Psoas muscle (tissue), 8 donors: Measurements from ENCODE around the gene TNFRSF1B. TPM values are rescaled to one million over a fixed set of nuclear protein-coding genes. Genes with fewer than 3 reads are reported as not detected.

Experiments
- ATAC-seq, 4 donors: fragments of 200-7000 bp; cut with Tn5 transposase; one replicate each; pipeline ENCODE4 v1.9.1; 2020; ENCODE audit warnings: moderate library complexity in 3 of 4, mild to moderate bottlenecking in 2 of 4
- DNase-seq, 2 donors: peaks; one replicate each; pipeline ENCODE4 v3.0.0-alpha.2; 2020
- H3K27ac ChIP-seq: fragments of 200-600 bp; one replicate; pipeline ENCODE4 v1.8.0; 2022
- H3K27me3 ChIP-seq, 3 donors: fragments of 200-600 bp in 1 of 3; one replicate each; pipeline versions ENCODE4 v1.6.1 to v1.8.0; 2013 to 2022; ENCODE audit warnings: low read length in 2 of 3, mild to moderate bottlenecking in 2 of 3, moderate library complexity in 1 of 3; ENCODE audit not compliant: insufficient read depth in 3 of 3
- H3K36me3 ChIP-seq, 2 donors: fragments of 200-600 bp in 1 of 2; one replicate each; pipeline versions ENCODE4 v1.6.1 to v1.8.0; 2013 to 2022; ENCODE audit warnings: low read depth in 1 of 2, mild to moderate bottlenecking in 1 of 2, moderate library complexity in 1 of 2; ENCODE audit not compliant: insufficient read depth in 1 of 2
- H3K4me1 ChIP-seq: fragments of 200-600 bp; one replicate; pipeline ENCODE4 v1.8.0; 2022
- H3K4me3 ChIP-seq: fragments of 200-600 bp; one replicate; pipeline ENCODE4 v1.8.0; 2022; ENCODE audit warnings: mild to moderate bottlenecking
- H3K9me3 ChIP-seq: fragments of 200-600 bp; one replicate; pipeline ENCODE4 v1.8.0; 2022
- CTCF ChIP-seq: fragments of 200-600 bp; IDR thresholded peaks from one replicate; pipeline ENCODE4 v1.8.0; 2022; ENCODE audit warnings: antibody characterized with exemption
- WGBS, 3 donors: extraction: QIAGEN DNeasy Blood & Tissue Kit; methylation state at CpG; one replicate each; pipeline versions ENCODE4 v1.1.6 to v1.1.7; 2013; 5-methylcytosine and 5-hydroxymethylcytosine counted together
- intact Hi-C, 2 donors: fragments of 100-400 bp; cut with DNase I; formaldehyde crosslinking; loops; one replicate each; pipeline versions ENCODE4 v1.11.0 to v1.14.2; 2022
- polyA plus RNA-seq, 3 donors: library from polyadenylated mRNA; stranded (reverse); fragments of 200-250 nt; gene quantifications; one replicate each; pipeline ENCODE4 v1.2.3, GENCODE V29; 2013
- total RNA-seq, 4 donors: library from RNA; stranded (reverse); fragmentation: NEBNext Ultra II Directional in 2 of 4; extraction: Animal tissue kit (Norgen Biotek cat#: 25700) in 2 of 4; gene quantifications; one replicate each; pipeline versions ENCODE4 v1.2.1 to v1.2.4, GENCODE V29; 2021 to 2023
- donor health status: healthy with polysubstance abuse.
- donor health status: DM: no; HTN: no; CAD: no; lungs with moderate emphysema.
- donor health status: Bipolar disorder and iron deficiency.
- donor health status: healthy.
- donor health status: DM: yes; HTN: yes; CAD: no.
- donor health status: DM: no; HTN: no; CAD: no.
- donor health status: DM: no; HTN: no; CAD: no.
- donor health status: DM: yes; HTN: yes; CAD: no.

The TNFRSF1B gene
- total and polyA plus RNA-seq, 7 donors: 5.1 to 12.8 (median 7.6) TPM

GRCh38 chr1:12173041-12173509, 6.3 kb downstream of the TNFRSF1B start:
- peak overlapping the region; percentile 41 for H3K27ac ChIP-seq
- H3K36me3 ChIP-seq: no peaks in the 10 kb centered on the region
- H3K4me3 ChIP-seq: no peak overlapping the region
- no peaks in the 10 kb centered on the region for H3K9me3 ChIP-seq
- TF ChIP-seq CTCF: no peak
- 70 to 86% (median 72%) methylated on average over 3 of the region's 3 CpGs for WGBS, 3 donors
- intact Hi-C loops: no loop called here
- ATAC-seq: no peak
- DNase-seq: no peak
- no peaks in the 10 kb centered on the region for H3K27me3 ChIP-seq
- peaks cover 9% of the 10 kb centered on the region for H3K4me1 ChIP-seq

GRCh38 chr1:12173631-12174121, 6.9 kb downstream of the TNFRSF1B start:
- ATAC-seq (peak in 2 of 4 donors; percentile 15 to 37), DNase-seq (peak in 1 of 2 donors; percentile 45)
- Histone ChIP-seq H3K9me3 (no peaks in the 10 kb centered on the region), H3K27me3 (no peaks in the 10 kb centered on the region), H3K4me3 (no peak overlapping the region), H3K27ac (peak overlapping the region; percentile 41), H3K36me3 (no peaks in the 10 kb centered on the region), H3K4me1 (peaks cover 9% of the 10 kb centered on the region)
- intact Hi-C loops: no loop called here
- 57 to 72% (median 60%) methylated on average over 11 of the region's 11 CpGs for WGBS, 3 donors
- no peak for TF ChIP-seq CTCF

- Histone ChIP-seq H3K9me3 (no peaks in the 10 kb centered on the region), H3K27me3 (no peaks in the 10 kb centered on the region), H3K4me3 (peak overlapping the region; percentile 4), H3K4me1 (peaks cover 15% of the 10 kb centered on the region), H3K36me3 (no peaks in the 10 kb centered on the region), H3K27ac (peak overlapping the region; percentile 53)
- ATAC-seq: peak in 1 of 4 donors; percentile 45
- no peak for TF ChIP-seq CTCF
- DNase-seq: peak; percentile 58 to 78
- WGBS, 3 donors: 56 to 66% (median 58%) methylated on average over 17 of the region's 17 CpGs
- intact Hi-C loops: no loop called here
Observed at GRCh38 chr1:12174924-12175810, 8.4 kb downstream of the TNFRSF1B start.

- no peak for ATAC-seq
- Histone ChIP-seq H3K9me3 (no peaks in the 10 kb centered on the region), H3K4me3 (no peak overlapping the region), H3K36me3 (no peaks in the 10 kb centered on the region), H3K27me3 (no peaks in the 10 kb centered on the region), H3K27ac (no peak overlapping the region), H3K4me1 (peaks cover 21% of the 10 kb centered on the region)
- no peak for DNase-seq
- no peak for TF ChIP-seq CTCF
- intact Hi-C loops: no loop called here
- 81 to 86% (median 84%) methylated on average over 5 to 6 of the region's 6 CpGs for WGBS, 3 donors
Observed at GRCh38 chr1:12176298-12177118, 9.7 kb downstream of the TNFRSF1B start.
